Fibroblast of skin of left quadriceps (primary cell): Measurements from ENCODE around the gene ZNF536.
"Not testable (repeated sequence)": the region's sequence is repeated elsewhere in the genome, so short reads cannot be mapped to it uniquely, and the experiment has no call there.

Experiments used
- DNase-seq, 2 experiments: peaks; one replicate each; pipeline ENCODE4 v3.0.0-alpha.2; 2013; ENCODE audit warnings: low read depth in 2 of 2

Gene ZNF536

DNA sequence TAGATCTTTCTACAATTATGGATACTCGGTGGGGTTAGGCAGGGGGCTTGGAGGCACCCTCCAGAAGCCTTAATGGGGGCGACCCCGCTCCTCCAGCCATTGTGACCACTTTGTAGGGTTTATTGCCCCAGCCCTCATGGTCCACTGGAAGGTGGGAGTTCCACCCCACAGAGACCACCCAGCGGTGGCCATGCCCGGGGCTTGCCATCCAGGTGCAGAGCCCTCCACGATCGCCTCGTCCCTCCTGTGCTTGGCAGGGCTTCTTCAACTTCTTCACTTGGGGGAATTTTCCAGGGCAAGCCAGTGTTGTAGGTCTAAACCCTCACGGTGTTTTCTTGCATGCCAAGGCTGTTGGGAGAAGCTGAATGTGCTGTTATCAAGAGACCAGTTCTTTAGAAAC is 16.1 kb downstream of the ZNF536 start:
- DNase-seq, result no peak

DNA sequence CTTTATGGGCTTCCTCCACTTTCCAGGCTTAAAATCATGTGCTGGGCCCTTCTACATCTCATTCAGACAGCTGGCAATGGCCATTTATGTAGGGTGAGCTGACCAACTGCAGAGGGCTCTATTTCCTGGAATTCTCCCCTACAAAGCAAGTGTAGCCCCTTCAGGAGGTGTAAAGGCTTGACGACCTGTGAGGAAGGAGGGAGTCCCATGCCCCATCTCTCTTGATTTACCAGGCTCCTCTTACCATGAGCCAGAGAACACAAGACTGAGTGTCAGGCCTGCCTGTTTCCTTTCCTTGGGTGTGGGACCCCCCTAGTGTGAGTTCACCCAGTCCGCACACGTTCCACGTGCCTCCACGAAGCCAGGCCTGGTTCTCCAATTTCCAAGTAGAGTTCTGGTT is 16.6 kb downstream of the ZNF536 start:
- DNase-seq, result no peak

DNA sequence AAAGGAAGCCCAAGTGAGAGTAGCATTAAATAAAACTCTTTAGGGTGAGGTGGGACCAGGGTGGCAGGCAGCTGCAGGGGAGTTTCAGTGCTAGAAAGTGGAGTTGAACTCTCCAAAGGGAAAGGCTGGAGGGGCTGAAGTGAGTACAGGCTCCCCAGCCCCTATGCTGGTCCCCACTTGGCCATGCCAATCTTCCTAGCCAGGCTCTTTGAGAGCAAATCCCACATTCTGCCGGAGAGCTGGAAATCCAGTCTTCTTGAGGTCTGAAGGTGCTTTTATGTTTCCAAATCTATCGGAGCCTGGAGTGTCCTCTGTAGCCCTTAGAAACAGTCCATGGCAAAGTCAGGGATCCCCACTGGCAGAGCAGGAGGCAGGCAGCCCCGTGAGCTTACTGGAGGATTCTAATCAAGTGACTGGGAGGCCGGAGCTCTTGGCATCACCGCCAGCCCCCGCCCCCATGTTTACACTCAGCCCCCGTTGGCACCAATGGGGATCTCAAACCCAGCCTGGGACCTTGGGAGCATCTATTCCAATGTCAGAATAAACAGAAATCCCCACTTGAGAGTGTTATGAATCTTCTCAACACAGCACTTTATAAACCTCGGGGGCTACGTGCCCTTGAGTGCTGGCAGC is 18.3 kb downstream of the ZNF536 start:
- DNase-seq, result no peak

DNA sequence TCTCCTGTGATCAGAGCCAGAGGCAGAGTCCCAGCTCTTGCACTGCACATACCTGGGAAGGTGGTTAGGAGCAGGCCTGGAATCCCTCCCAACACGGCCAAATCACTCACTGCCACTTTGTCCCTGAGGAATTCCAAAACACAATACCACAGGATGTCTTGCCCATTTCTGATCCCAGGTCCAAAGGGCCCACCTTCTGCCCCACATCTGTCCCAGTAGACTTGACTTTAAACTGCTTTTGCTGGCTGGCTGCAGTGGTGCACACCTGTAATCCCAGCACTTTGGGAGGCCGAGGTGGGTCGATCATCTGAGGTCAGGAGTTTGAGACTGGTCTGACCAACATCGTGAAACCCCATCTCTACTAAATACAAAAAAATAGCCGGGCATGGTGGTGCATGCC is 18.9 kb downstream of the ZNF536 start:
- DNase-seq, result no peak

DNA sequence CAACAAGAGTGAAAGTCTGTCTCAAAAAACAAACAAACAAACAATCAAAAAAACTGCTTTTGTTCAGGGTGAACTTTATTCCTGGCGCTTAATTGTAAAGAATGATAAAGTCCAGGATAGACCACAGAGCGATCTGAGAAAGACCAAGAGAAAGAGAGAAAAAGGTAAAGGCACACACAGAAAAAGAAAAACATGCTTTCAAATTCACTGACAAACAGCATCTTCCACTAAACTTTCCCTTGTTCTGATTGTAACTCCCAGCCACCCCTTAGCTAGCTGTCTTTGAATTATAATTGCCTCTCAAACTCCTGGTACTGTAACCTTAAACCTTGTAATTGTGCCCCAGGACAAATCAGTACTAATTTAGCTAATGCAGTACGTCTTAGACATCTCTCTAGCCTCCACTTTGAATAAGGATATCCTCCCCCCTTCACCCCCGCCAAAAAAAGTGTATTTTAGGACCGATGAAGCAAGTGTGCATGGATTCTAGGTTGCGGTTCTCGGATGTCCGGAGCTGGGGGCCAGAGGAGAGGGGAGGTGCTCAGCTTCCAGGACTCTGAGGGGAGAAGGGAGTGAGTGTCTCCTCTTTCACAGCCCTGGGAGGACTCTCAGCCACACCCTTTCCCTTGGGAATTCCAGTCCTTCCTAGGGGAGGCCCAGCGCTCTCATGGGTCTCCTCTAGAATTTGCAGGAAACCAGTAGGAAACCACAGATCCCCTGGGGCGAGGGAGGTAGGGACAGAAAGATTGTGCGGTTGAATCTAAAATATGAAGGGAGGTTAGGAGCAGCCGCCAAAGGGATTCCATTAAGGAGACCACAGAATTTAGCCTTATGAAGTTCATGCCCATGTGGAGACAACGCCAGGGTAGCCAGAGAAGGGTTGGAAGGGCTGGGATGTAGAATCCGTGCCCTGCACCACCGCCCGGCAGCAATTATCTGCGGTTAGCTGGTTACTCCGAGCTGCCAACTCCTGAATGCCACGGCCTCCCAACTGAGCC is 19.7 kb downstream of the ZNF536 start:
- DNase-seq, result peak; percentile 88 to 89

GRCh38 chr19:30393046-30393445 is 20.9 kb downstream of the ZNF536 start:
- DNase-seq, result peak; percentile 23 to 33

- DNase-seq, result no peak
Measured at GRCh38 chr19:30393729-30394480, 21.7 kb downstream of the ZNF536 start.

- DNase-seq, result no peak
Measured at GRCh38 chr19:30394481-30395151, 22.4 kb downstream of the ZNF536 start.

- DNase-seq, result no peak
Measured at GRCh38 chr19:30395283-30395682, 23.1 kb downstream of the ZNF536 start.

DNA sequence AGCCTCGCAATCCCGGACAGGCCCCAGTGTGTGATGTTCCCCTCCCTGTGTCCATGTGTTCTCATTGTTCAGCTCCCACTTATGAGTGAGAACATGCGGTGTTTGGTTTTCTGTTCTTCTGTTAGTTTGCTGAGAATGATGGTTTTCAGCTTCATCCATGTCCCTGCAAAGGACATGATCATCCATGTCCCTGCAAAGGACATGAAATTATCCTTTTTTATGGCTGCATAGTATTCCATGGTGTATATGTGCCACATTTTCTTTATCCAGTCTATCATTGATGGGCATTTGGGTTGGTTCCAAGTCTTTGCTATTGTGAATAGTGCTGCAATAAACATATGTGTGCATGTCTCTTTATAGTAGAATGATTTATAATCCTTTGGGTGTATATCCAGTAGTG is 26.4 kb downstream of the ZNF536 start:
- DNase-seq, result not testable (repeated sequence)

DNA sequence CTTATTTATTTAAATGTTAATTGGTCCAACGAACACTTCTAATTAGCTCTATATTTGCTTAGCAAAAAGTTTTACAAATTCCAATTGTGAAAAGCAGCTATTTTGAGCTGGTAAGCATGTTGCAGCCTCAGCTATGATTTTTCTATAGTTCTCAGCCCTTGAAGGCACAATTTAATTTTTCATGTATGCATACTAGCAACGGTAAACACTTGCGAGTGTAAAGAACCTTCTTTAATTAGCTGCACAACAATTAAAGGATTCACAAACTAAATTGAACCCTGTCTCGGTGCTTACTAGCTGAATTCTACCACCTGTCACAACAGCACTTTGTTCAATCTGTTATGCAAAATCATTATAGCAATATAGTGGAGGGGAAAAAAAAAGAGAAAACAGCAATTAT is 29.8 kb downstream of the ZNF536 start:
- DNase-seq, result no peak

- DNase-seq, result no peak
Measured at GRCh38 chr19:30402436-30403202, 30.4 kb downstream of the ZNF536 start.

DNA sequence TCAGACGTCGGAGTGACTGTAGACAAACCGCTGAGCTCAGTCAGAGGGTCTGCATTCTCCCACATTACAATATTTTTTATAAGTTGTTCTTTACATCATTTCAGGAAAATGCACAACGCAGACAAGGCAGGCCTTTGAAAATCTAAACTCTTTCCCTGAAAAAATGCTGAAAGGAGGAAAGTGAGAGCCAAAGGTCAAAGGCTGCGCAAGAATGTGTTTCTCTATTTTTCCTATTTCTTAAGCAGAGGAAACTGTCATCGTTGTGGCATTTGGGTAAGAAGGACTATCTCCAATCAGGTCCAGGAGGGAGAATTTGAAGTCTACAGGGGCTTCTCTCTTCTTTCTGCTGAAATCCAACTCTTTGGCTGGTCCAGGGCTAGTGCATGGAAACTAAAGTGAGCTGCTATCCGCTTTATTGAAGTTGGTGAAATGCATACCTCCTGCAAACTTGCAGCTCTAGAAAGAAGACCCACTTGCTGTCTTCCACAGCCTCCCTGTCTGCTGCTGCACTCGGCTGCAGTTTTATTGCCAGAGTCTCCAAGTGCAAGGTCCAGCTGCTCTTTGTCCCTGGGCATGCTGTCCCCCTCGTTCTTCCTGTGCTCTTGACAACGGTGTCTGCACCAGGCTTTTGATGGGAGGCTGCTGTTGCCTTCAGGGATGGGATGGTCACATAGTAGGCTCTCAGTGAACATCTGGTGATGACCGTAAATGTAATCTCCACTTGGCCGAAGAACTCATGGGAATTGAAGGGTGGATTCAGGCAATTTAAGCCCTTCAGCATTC is 31.2 kb downstream of the ZNF536 start:
- no peak for DNase-seq

- no peak for DNase-seq
Measured at GRCh38 chr19:30406220-30407067, 34.3 kb downstream of the ZNF536 start.

- no peak for DNase-seq
Measured at GRCh38 chr19:30407068-30407709, 35.0 kb downstream of the ZNF536 start.

- no peak for DNase-seq
Measured at GRCh38 chr19:30408734-30409301, 36.6 kb downstream of the ZNF536 start.

DNA sequence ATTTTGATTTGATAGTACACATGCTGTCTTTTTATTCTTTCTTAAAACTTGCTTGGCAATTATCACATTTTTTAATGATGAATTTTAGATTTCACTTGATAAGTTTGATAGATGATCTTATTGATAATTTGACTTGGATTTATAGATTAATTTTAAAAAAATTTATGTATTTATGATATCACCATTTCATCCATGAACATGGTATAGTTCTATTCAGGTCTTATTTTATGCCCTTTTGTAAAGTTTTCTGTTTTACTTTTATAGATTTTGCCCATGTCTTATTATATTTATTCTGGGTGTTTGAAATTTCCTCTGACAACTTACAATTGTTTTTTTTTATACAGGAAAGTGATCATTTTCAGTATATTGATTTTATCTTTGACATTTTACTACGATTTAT is 39.5 kb downstream of the ZNF536 start:
- DNase-seq, result no peak

- DNase-seq, result no peak
Measured at GRCh38 chr19:30416375-30416774, 44.2 kb downstream of the ZNF536 start.
